ENCODE measurements around the gene ZNF277. TPM values are rescaled to one million over a fixed set of nuclear protein-coding genes. Genes with fewer than 3 reads are reported as not detected.

The ZNF277 gene
- total RNA-seq, 1 experiment from 2014 or later = 13.1 TPM

- Histone ChIP-seq H3K18ac (ENCODE audit: insufficient read length, low read depth, low read length) (no peak overlapping the region), H3K4me1 (ENCODE audit: insufficient read depth, low read length) (peaks cover 9% of the 10 kb centered on the region), H2AFZ (ENCODE audit: low read length) (no peak overlapping the region), H3K79me2 (ENCODE audit: insufficient read depth, low read length) (no peaks in the 10 kb centered on the region), H3K4ac (ENCODE audit: low read depth, low read length) (no peak overlapping the region), H3K79me1 (ENCODE audit: insufficient read depth, low read depth, low read length, poor library complexity, severe bottlenecking) (no peaks in the 10 kb centered on the region), H4K5ac (ENCODE audit: insufficient read length, low read depth, low read length) (no peak overlapping the region), H4K8ac (replicated peaks; ENCODE audit: insufficient read length, low read depth, low read length) (no peak overlapping the region), H3K27me3 (ENCODE audit: insufficient read depth, low read length) (no peaks in the 10 kb centered on the region), H3K56ac (ENCODE audit: insufficient read length, low read depth, low read length) (no peak overlapping the region), H2AK5ac (ENCODE audit: insufficient read length, low read length) (no peak overlapping the region), H3K14ac (ENCODE audit: insufficient read depth, low read length) (no peak overlapping the region), H3T11ph (ENCODE audit: low read length) (no peak overlapping the region), H3K23me2 (ENCODE audit: insufficient read length, low read depth, low read length, poor library complexity, severe bottlenecking) (no peaks in the 10 kb centered on the region), H3K27ac (ENCODE audit: insufficient read length, low read depth, low read length) (peak overlapping the region; percentile 37), H2BK5ac (ENCODE audit: insufficient read length, low read length) (no peak overlapping the region), H2BK12ac (ENCODE audit: insufficient read length, low read depth, low read length) (no peak overlapping the region), H3K23ac (ENCODE audit: insufficient read length, low read depth, low read length) (no peak overlapping the region), H2BK120ac (ENCODE audit: low read depth, low read length, poor library complexity, severe bottlenecking) (no peak overlapping the region), H3K9me3 (ENCODE audit: control insufficient read depth, low read depth, low read length) (no peaks in the 10 kb centered on the region), H2BK15ac (ENCODE audit: low read depth, low read length) (no peak overlapping the region), H4K91ac (ENCODE audit: insufficient read length, low read depth, low read length) (no peak overlapping the region), H2BK20ac (ENCODE audit: low read depth, low read length, poor library complexity, severe bottlenecking) (no peak overlapping the region), H3K9ac (ENCODE audit: extremely low read depth, insufficient read length, low read length) (no peak overlapping the region), H4K20me1 (ENCODE audit: control insufficient read depth, insufficient read depth, insufficient read length) (no peaks in the 10 kb centered on the region), H3K4me2 (ENCODE audit: insufficient read depth, insufficient read length, low read length) (no peak overlapping the region)
- H3K4me1 Mint-ChIP-seq = peaks cover 17 to 18% of the 10 kb centered on the region in 2 experiments
- WGBS (ENCODE audit: extremely low coverage, insufficient read length, low lambda C conversion rate) = no CpG with 5 or more reads among the region's 8 CpGs
- TF ChIP-seq CTCF (conservative IDR thresholded peaks at IDR 0.05) = no peak
- peak overlapping the region in 2 of 3 experiments; percentile 54 to 82 for H3K27ac Mint-ChIP-seq
- H3K4me3 Mint-ChIP-seq = no peak overlapping the region
- H3K36me3 Mint-ChIP-seq (ENCODE audit: insufficient read depth in 1 of 3, low read depth in 3 of 3) = peaks cover 5 to 8% (median 6%) of the 10 kb centered on the region in 3 experiments; a peak in 6 of 7 replicates
- no peaks in the 10 kb centered on the region for H3K27me3 Mint-ChIP-seq (ENCODE audit: low read depth)
- no peaks in the 10 kb centered on the region for H3K9me3 Mint-ChIP-seq
- no peak for DNase-seq
These were observed 130.6 kb downstream of the ZNF277 start for GRCh38 chr7:112336936-112337576.

Data from H9 (cell line).